NCI-H69 (cell line): ENCODE results near the gene CSTPP1.
A peak's percentile ranks its signal among the peaks of the same experiment; 100 is the strongest.
"Not testable (repeated sequence)": the region's sequence is repeated elsewhere in the genome, so short reads cannot be mapped to it uniquely, and the experiment has no call there.

ENCODE experiments used
- DNase-seq: peaks from one replicate; lab custom pipeline; 2025; lab: John Stamatoyannopoulos, UW

CSTPP1 gene

GRCh38 chr11:47099214-47099917 is 162.8 kb downstream of the CSTPP1 start:
- peak; percentile 73 for DNase-seq

- no peak for DNase-seq
Measured at GRCh38 chr11:47099918-47100315, 163.4 kb downstream of the CSTPP1 start.

GRCh38 chr11:47101406-47101805 is 164.8 kb downstream of the CSTPP1 start:
- peak; percentile 29 for DNase-seq

GRCh38 chr11:47104261-47104950 is 167.8 kb downstream of the CSTPP1 start:
- DNase-seq: peak; percentile 69

- peak; percentile 33 for DNase-seq
Measured at GRCh38 chr11:47105541-47105940, 169.0 kb downstream of the CSTPP1 start.

GRCh38 chr11:47105974-47106373 is 169.4 kb downstream of the CSTPP1 start:
- DNase-seq: no peak

GRCh38 chr11:47106798-47107411 is 170.3 kb downstream of the CSTPP1 start:
- peak; percentile 81 for DNase-seq

- peak; percentile 94 for DNase-seq
Measured at GRCh38 chr11:47107744-47108143, 171.2 kb downstream of the CSTPP1 start.

- DNase-seq: no peak
Measured at GRCh38 chr11:47108214-47108613, 171.7 kb downstream of the CSTPP1 start.

- DNase-seq: no peak
Measured at GRCh38 chr11:47109051-47109726, 172.6 kb downstream of the CSTPP1 start.

- DNase-seq: peak; percentile 37
Measured at GRCh38 chr11:47109727-47110246, 173.2 kb downstream of the CSTPP1 start.

- peak; percentile 97 for DNase-seq
Measured at GRCh38 chr11:47111318-47111804, 174.8 kb downstream of the CSTPP1 start.

- not testable (repeated sequence) for DNase-seq
Measured at GRCh38 chr11:47112941-47113340, 176.4 kb downstream of the CSTPP1 start.

GRCh38 chr11:47118958-47119688 is 182.6 kb downstream of the CSTPP1 start:
- DNase-seq: peak; percentile 47

GRCh38 chr11:47121056-47121455 is 184.5 kb downstream of the CSTPP1 start:
- no peak for DNase-seq

- DNase-seq: no peak
Measured at GRCh38 chr11:47121731-47122130, 185.2 kb downstream of the CSTPP1 start.

- DNase-seq: no peak
Measured at GRCh38 chr11:47123094-47123493, 186.5 kb downstream of the CSTPP1 start.

- DNase-seq: no peak
Measured at GRCh38 chr11:47124675-47125074, 188.1 kb downstream of the CSTPP1 start.

- DNase-seq: no peak
Measured at GRCh38 chr11:47125083-47125482, 188.5 kb downstream of the CSTPP1 start.

- peak; percentile 79 for DNase-seq
Measured at GRCh38 chr11:47127213-47127612, 190.7 kb downstream of the CSTPP1 start.

GRCh38 chr11:47130543-47130942 is 194.0 kb downstream of the CSTPP1 start:
- peak; percentile 97 for DNase-seq
